H9 (cell line): ENCODE results near the gene NR1H2. TPM values are rescaled to one million over a fixed set of nuclear protein-coding genes. Genes with fewer than 3 reads are reported as not detected.

Experiments
- DNase-seq: peaks from one replicate; pipeline ENCODE4 v3.0.0-alpha.2; 2017
- H2AFZ ChIP-seq: one replicate; pipeline ENCODE4 v1.6.1; 2013; ENCODE audit warnings: mild to moderate bottlenecking, low read length, control low read depth, moderate library complexity
- H2AK5ac ChIP-seq: 2 replicates; pipeline ENCODE4 v1.6.1; 2013; ENCODE audit warnings: low read length, control low read depth, mixed read lengths; ENCODE audit not compliant: insufficient read length
- H2BK120ac ChIP-seq: one replicate; pipeline ENCODE4 v1.6.1; 2013; ENCODE audit warnings: low read depth, mild to moderate bottlenecking, low read length, control low read depth, inconsistent platforms; ENCODE audit not compliant: poor library complexity, severe bottlenecking
- H2BK12ac ChIP-seq: 2 replicates; pipeline ENCODE4 v1.6.1; 2013; ENCODE audit warnings: low read length, control low read depth, mixed read lengths, low read depth; ENCODE audit not compliant: insufficient read length
- H2BK15ac ChIP-seq: 2 replicates; pipeline ENCODE4 v1.6.1; 2013; ENCODE audit warnings: low read depth, low read length, control low read depth
- H2BK20ac ChIP-seq: one replicate; pipeline ENCODE4 v1.6.1; 2013; ENCODE audit warnings: low read depth, mild to moderate bottlenecking, low read length, control low read depth, inconsistent platforms; ENCODE audit not compliant: poor library complexity, severe bottlenecking
- H2BK5ac ChIP-seq: 2 replicates; pipeline ENCODE4 v1.6.1; 2013; ENCODE audit warnings: low read length, control low read depth, mixed read lengths; ENCODE audit not compliant: insufficient read length
- H3K14ac ChIP-seq: 2 replicates; pipeline ENCODE4 v1.6.1; 2013; ENCODE audit warnings: low read length, control low read depth; ENCODE audit not compliant: insufficient read depth
- H3K18ac ChIP-seq: 2 replicates; pipeline ENCODE4 v1.6.1; 2013; ENCODE audit warnings: low read depth, mild to moderate bottlenecking, mixed read lengths, low read length, control low read depth; ENCODE audit not compliant: insufficient read length
- H3K23ac ChIP-seq: 2 replicates; pipeline ENCODE4 v1.6.1; 2013; ENCODE audit warnings: low read length, control low read depth, mixed read lengths, low read depth; ENCODE audit not compliant: insufficient read length
- H3K23me2 ChIP-seq: 2 replicates; pipeline ENCODE4 v1.6.1; 2013; ENCODE audit warnings: low read depth, mild to moderate bottlenecking, mixed read lengths, low read length, control low read depth; ENCODE audit not compliant: insufficient read length, poor library complexity, severe bottlenecking
- H3K27ac ChIP-seq: 2 replicates; pipeline ENCODE4 v1.5.1; 2013; ENCODE audit warnings: low read length, control low read depth, mixed read lengths, low read depth; ENCODE audit not compliant: insufficient read length
- H3K27me3 ChIP-seq: 2 replicates; pipeline ENCODE4 v1.6.1; 2013; ENCODE audit warnings: low read length, control low read depth, inconsistent platforms; ENCODE audit not compliant: insufficient read depth
- H3K4ac ChIP-seq: 2 replicates; pipeline ENCODE4 v1.6.1; 2013; ENCODE audit warnings: low read depth, mild to moderate bottlenecking, control low read depth, inconsistent platforms, low read length, moderate library complexity
- H3K4me1 ChIP-seq: 2 replicates; pipeline ENCODE4 v1.6.1; 2013; ENCODE audit warnings: low read length, control low read depth, inconsistent platforms; ENCODE audit not compliant: insufficient read depth
- H3K4me2 ChIP-seq: 2 replicates; pipeline ENCODE4 v1.6.1; 2013; ENCODE audit warnings: low read length, control low read depth, mixed read lengths; ENCODE audit not compliant: insufficient read length, insufficient read depth
- H3K56ac ChIP-seq: 2 replicates; pipeline ENCODE4 v1.6.1; 2013; ENCODE audit warnings: low read depth, mild to moderate bottlenecking, mixed read lengths, low read length, control low read depth; ENCODE audit not compliant: insufficient read length
- H3K79me1 ChIP-seq: 2 replicates; pipeline ENCODE4 v1.6.1; 2013; ENCODE audit warnings: low read depth, mild to moderate bottlenecking, moderate library complexity, low read length, control low read depth, inconsistent platforms; ENCODE audit not compliant: insufficient read depth, poor library complexity, severe bottlenecking
- H3K79me2 ChIP-seq: 2 replicates; pipeline ENCODE4 v1.6.1; 2013; ENCODE audit warnings: low read length, control low read depth, inconsistent platforms; ENCODE audit not compliant: insufficient read depth
- H3K9ac ChIP-seq: 2 replicates; pipeline ENCODE4 v1.6.1; 2013; ENCODE audit warnings: low read length, control low read depth, mixed read lengths; ENCODE audit not compliant: insufficient read length; ENCODE audit errors: extremely low read depth
- H3K9me3 ChIP-seq: one replicate; pipeline ENCODE4 v1.6.1; 2013; ENCODE audit warnings: low read depth, low read length, inconsistent platforms; ENCODE audit not compliant: control insufficient read depth
- H3T11ph ChIP-seq: one replicate; pipeline ENCODE4 v1.6.1; 2013; ENCODE audit warnings: mild to moderate bottlenecking, low read length, control low read depth, inconsistent platforms
- H4K20me1 ChIP-seq: one replicate; pipeline ENCODE4 v1.6.1; 2013; ENCODE audit not compliant: control insufficient read depth, insufficient read length, insufficient read depth
- H4K5ac ChIP-seq: 2 replicates; pipeline ENCODE4 v1.6.1; 2013; ENCODE audit warnings: low read depth, mild to moderate bottlenecking, mixed read lengths, low read length, control low read depth; ENCODE audit not compliant: insufficient read length
- H4K8ac ChIP-seq: replicated peaks from 2 replicates; pipeline ENCODE4 v1.6.1; 2013; ENCODE audit warnings: low read length, control low read depth, mixed read lengths, low read depth; ENCODE audit not compliant: insufficient read length
- H4K91ac ChIP-seq: 2 replicates; pipeline ENCODE4 v1.6.1; 2013; ENCODE audit warnings: low read depth, mild to moderate bottlenecking, moderate library complexity, mixed read lengths, low read length, control low read depth; ENCODE audit not compliant: insufficient read length
- H3K27ac Mint-ChIP-seq, 3 experiments: 2 replicates in 2 of 3; 3 replicates in 1 of 3; pipeline ENCODE4 v1.8.0; 2020 to 2021; ENCODE audit warnings: mixed read lengths in 3 of 3, mild to moderate bottlenecking in 1 of 3, moderate library complexity in 1 of 3
- H3K27me3 Mint-ChIP-seq: 2 replicates; pipeline ENCODE4 v1.8.0; 2021; ENCODE audit warnings: low read depth, mild to moderate bottlenecking, moderate library complexity, mixed read lengths
- H3K36me3 Mint-ChIP-seq, 3 experiments: 2 replicates in 2 of 3; 3 replicates in 1 of 3; pipeline ENCODE4 v1.8.0; 2020 to 2021; ENCODE audit warnings: low read depth in 3 of 3, mixed read lengths in 3 of 3; ENCODE audit not compliant: insufficient read depth in 1 of 3
- H3K4me1 Mint-ChIP-seq, 2 experiments: 2 replicates each; pipeline ENCODE4 v1.8.0; 2020; ENCODE audit warnings: mixed read lengths in 2 of 2
- H3K4me3 Mint-ChIP-seq, 2 experiments: 2 replicates in 1 of 2; 3 replicates in 1 of 2; pipeline ENCODE4 v1.8.0; 2020 to 2021; ENCODE audit warnings: mild to moderate bottlenecking in 2 of 2, mixed read lengths in 2 of 2, moderate library complexity in 1 of 2
- H3K9me3 Mint-ChIP-seq, 2 experiments: 2 replicates in 1 of 2; 3 replicates in 1 of 2; pipeline ENCODE4 v1.8.0; 2020; ENCODE audit warnings: mild to moderate bottlenecking in 2 of 2, mixed read lengths in 2 of 2, moderate library complexity in 1 of 2
- CTCF ChIP-seq: fragments of 200-600 bp; sonication (generic); conservative IDR thresholded peaks from 3 replicates; pipeline ENCODE4 v1.8.0; 2021; ENCODE audit warnings: antibody characterized with exemption, mild to moderate bottlenecking
- WGBS: extraction: QIAGEN DNeasy Blood & Tissue Kit; methylation state at CpG from one replicate; pipeline ENCODE4 v1.1.7; 2013; ENCODE audit warnings: missing lambda C conversion rate, low lambda C conversion rate, mixed read lengths; ENCODE audit not compliant: insufficient read length; ENCODE audit errors: extremely low coverage; 5-methylcytosine and 5-hydroxymethylcytosine counted together
- total RNA-seq: library from RNA; stranded (reverse); gene quantifications from 2 replicates; pipeline ENCODE4 v1.2.1, GENCODE V29; 2021

The NR1H2 gene
- total RNA-seq, 1 experiment from 2014 or later = 33.2 TPM

- Histone ChIP-seq H3K56ac (no peak overlapping the region), H3T11ph (no peak overlapping the region), H3K23ac (no peak overlapping the region), H4K91ac (no peak overlapping the region), H3K4ac (no peak overlapping the region), H4K5ac (no peak overlapping the region), H2BK12ac (no peak overlapping the region), H3K23me2 (peaks cover 15% of the 10 kb centered on the region), H2BK5ac (no peak overlapping the region), H3K4me2 (no peak overlapping the region), H3K14ac (no peak overlapping the region), H3K79me2 (no peaks in the 10 kb centered on the region), H2AK5ac (no peak overlapping the region), H3K79me1 (no peaks in the 10 kb centered on the region), H2BK15ac (no peak overlapping the region), H3K18ac (no peak overlapping the region), H2BK20ac (no peak overlapping the region), H2BK120ac (no peak overlapping the region), H3K4me1 (no peaks in the 10 kb centered on the region), H4K20me1 (no peaks in the 10 kb centered on the region), H3K9ac (no peak overlapping the region), H3K9me3 (no peaks in the 10 kb centered on the region), H3K27ac (no peak overlapping the region), H2AFZ (no peak overlapping the region), H4K8ac (no peak overlapping the region), H3K27me3 (no peaks in the 10 kb centered on the region)
- Mint-ChIP-seq H3K27me3 (peaks cover 9% of the 10 kb centered on the region), H3K9me3 (peaks cover 0 to 2% of the 10 kb centered on the region in 2 experiments; a peak in 2 of 5 replicates), H3K36me3 (peaks cover 18 to 41% (median 27%) of the 10 kb centered on the region in 3 experiments), H3K4me1 (peaks cover 21 to 29% of the 10 kb centered on the region in 2 experiments), H3K4me3 (no peak overlapping the region), H3K27ac (no peak overlapping the region; a peak in 1 of 7 replicates)
- TF ChIP-seq CTCF = no peak
- no CpG with 5 or more reads among the region's 22 CpGs for WGBS
- peak; percentile 32 for DNase-seq
Observed at GRCh38 chr19:50415661-50416033, 39.4 kb downstream of the NR1H2 start.
